GM18951 (cell line): ENCODE results near the gene SH3D19.
A peak's percentile ranks its signal among the peaks of the same experiment; 100 is the strongest.
"Not testable (repeated sequence)": the region's sequence is repeated elsewhere in the genome, so short reads cannot be mapped to it uniquely, and the experiment has no call there.

ENCODE experiments used
- POLR2A ChIP-seq: IDR thresholded peaks from 4 replicates; pipeline ENCODE4 v1.6.1; 2011; ENCODE audit warnings: mild to moderate bottlenecking; ENCODE audit not compliant: insufficient read length, insufficient read depth; ENCODE audit errors: extremely low read depth
- in situ Hi-C: fragments of 300-500 bp; cut with MboI; formaldehyde crosslinking; loops from one replicate; pipeline ENCODE4 v1.12.0; 2022; ENCODE audit warnings: low sequenced_read_pairs, mixed read lengths, inconsistent platforms; ENCODE audit not compliant: unreplicated experiment

Gene SH3D19

DNA sequence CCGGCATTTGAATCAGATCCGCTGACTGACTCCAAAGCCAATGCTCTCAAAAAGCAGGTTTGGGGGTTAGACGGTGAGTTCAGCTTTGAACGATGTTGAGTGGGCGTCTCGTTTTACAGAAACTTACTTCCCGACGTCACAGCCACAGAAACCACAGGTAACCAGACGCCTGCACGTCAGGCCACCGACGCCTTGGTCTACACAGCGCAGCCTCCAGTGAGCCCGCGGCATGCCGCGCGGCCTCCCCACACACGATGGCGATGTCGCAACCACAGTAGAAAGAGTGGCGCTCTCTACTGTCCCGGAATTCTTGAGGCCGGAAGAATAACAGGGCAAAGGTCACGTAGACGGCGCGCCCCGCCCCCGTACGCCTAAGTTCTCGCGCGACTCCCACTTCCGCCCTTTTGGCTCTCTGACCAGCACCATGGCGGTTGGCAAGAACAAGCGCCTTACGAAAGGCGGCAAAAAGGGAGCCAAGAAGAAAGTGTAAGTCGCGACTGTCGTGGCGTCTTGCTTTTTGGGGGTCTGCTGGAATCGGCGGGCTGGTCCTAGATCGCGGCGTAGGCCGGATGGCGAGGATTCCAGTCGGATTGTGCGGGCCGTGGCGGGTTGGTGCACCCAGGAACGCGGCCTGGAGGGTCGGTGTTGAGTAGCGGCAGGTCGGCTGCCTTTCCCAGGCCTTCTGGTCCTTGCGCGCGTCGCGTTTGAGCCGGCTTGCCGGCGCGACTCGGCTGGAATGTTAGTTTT, 226.0 kb downstream of the SH3D19 start, which contains the start of gene RPS3A:
Gene RPS3A, plus strand, starts transcription at position 400 of the 747 bp plus-strand sequence. Its CDS starts 25 bp downstream, at position 425.
- peak; percentile 96 for TF ChIP-seq POLR2A
- in situ Hi-C loops: no loop called here

DNA sequence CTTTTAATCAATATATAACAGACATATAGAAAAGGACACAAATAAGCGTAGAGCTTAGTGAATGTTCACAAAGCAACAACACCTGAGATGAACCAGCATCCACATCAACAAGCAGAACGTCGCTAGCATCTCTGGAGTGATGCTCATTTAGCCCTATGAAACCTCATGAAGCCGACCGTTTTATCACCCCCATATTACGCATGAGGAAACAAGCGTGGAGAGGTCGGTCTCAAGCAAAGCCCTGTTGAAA, 226.5 kb downstream of the SH3D19 start:
- in situ Hi-C loops: no loop called here
- no peak for TF ChIP-seq POLR2A

DNA sequence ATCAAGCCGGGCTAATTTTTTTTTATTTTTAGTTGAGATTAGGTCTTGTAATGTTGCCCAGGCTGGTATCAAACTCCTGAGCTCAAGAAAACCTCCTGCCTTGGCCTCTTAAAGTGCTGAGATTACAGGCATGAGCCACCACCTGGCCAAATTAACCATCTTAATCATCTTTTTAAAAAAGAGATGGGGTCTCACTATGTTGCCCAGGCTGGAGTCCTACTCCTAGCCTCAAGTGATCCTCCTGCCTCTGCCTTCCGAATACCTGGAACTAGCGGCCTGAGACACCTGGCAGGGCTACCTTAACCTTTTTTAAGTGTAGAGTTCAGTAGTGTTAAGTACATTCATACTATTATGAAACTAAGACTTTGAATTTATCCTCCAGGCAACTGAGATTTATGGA, 227.6 kb downstream of the SH3D19 start:
- in situ Hi-C loops: no loop called here

DNA sequence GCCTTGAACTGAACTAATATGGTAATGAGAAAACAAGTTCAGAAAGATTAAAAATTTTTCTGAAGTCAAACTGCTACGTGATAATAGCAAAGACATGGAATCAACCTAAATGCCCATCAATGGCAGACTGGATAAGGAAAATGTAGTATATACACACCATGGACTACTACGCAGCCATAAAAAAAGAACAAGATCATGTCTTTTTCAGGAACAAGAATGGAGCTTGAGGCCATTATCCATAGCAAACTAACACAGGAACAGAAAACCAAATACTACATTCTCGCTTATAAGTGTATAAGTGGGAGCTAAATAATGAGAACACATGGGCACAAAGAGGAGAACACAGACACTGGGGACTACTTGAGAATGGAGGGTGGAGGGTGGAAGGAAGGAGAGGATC, 230.3 kb downstream of the SH3D19 start:
- TF ChIP-seq POLR2A: no peak
- in situ Hi-C loops: no loop called here

More for the DNA sequence above, 227.6 kb downstream of the SH3D19 start:
- TF ChIP-seq POLR2A: no peak

DNA sequence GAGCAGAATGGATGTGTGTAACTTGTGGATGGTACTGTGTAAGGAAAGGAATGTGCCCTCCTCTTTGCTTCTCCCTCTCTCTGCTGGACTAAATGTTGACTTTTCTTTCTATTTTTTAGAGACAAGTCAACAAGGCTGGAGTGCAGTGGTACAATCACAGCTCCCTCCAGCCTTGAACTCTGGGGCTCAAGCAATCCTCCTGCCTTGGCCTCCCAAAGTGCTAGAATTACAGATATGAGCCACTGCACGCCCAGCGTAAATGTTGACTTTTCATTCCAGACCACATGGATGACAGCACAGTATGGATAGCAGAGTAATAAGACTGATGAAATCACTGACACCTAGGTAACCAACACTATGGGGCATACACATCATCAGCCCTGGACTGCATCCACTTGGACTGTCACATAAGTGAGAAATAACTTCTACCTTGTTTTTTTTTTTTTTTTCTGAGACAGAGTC, 231.1 kb downstream of the SH3D19 start:
- no peak for TF ChIP-seq POLR2A
- in situ Hi-C loops: no loop called here

DNA sequence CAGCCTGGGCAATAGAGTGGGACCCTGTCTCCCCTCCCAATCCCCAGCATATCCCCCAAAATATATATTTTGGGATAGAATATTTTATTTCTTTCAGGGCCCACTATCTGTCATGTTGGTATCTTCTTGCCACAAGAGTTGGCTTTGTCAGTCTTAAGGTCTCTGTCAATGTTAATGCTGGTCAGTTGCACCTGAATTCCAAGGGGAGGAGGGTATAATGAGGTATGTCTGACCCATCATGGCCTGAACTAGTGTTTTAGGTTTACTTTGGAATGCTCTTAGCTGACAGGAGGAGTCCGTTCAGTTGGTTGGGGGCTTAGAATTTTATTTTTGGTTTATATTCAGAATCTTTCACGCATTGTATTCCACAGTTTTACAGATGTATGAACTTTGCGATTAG, 232.2 kb downstream of the SH3D19 start:
- TF ChIP-seq POLR2A: no peak
- in situ Hi-C loops: no loop called here

DNA sequence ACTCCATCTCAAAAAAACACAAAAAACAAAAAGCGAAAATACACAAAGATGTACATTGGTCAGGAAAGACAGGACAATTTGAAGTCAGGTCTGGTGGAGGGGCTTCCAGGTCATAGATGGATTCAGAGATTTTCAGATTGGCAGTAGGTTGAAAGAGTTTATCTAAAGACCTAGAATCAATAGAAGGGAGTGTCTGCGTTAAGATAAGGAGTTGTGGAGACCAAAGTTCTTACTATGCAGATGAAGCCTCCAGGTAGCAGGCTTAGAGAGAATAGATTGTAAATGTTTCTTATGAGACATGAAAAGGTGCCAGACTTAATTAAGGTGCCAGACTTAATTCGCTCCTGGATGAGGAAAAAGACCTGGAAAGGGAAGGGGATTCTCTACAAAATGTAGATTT, 232.9 kb downstream of the SH3D19 start:
- no peak for TF ChIP-seq POLR2A
- in situ Hi-C loops: no loop called here

DNA sequence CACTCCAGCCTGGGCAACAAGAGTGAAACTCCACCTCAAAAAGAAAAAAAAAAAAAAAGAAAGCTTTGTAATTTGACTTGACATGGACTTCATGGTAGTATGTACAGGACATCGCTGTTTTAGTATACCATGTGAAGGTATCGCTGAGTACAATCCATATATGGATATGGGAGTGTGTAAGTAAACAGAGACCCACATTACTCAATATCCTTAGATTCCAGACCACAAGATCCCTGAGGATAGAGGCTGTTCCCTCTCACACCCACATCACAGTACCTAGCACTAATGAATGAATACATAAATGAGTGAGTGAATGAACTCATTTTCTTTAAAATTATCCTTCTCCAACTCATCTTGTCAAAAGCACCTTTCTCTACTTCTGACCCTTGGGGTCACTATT, 234.4 kb downstream of the SH3D19 start:
- in situ Hi-C loops: no loop called here
- TF ChIP-seq POLR2A: no peak

DNA sequence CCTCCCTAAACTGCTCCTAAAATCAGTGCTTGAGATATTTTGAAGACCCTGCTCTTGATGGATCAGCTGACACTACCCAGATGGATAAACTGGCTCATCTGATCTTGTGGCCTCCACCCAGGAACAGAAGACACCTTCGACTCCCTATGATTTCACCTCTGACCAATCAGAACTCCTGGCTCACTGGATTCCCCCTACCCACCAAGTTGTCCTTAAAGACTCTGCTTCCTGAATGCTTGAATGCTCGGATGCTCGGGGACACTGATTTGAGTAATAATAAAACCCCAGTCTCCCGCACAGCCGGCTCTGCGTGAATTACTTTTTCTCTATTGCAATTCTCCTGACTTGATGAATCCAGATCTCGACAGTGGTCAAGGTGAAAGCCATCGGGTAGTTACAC, 237.9 kb downstream of the SH3D19 start:
- TF ChIP-seq POLR2A: no peak
- in situ Hi-C loops: no loop called here

DNA sequence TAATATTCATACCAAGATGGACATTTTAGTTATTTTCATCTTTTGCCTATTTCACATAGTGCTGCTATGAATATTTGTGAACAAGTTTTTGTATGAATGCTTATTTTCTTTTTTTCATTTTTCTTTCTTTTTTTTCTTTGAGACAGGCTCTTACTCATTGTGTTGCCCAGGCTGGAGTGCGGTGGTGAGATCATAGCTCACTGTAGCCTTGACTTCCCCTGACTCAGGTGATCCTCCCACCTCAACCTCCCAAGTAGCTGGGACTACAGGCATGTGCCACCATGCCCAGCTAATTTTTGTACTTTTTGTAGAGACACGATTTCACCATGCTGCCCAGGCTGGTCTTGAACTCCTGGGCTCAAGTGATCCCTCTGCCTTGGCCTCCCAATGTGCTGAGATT, 247.4 kb downstream of the SH3D19 start:
- in situ Hi-C loops: not testable (repeated sequence)

DNA sequence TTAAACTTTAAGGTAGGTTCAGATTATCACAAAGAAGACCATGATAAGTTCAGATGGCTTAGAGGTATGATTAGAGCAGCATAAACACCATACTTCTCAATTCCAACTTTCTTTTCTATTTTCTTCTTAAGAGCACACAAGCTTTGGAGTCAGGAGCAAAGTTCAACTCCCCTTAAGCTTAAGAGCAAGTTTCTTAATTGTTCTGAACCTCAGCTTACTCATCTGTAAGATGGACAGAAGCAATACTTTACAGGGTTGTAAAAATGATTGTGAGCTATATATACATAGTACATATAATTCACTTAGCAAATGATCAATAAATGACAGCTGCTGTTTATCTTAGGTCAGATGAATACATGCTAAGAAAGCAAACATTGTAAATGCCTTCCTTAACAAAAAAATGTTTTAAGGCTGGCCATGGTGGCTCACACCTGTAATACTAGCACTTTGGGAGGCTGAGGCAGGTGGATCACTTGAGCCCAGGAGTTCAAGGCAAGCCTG, 250.9 kb downstream of the SH3D19 start:
- in situ Hi-C loops: no loop called here
- no peak for TF ChIP-seq POLR2A
